ENCODE measurements around the gene PSMA6. TPM values are rescaled to one million over a fixed set of nuclear protein-coding genes. Genes with fewer than 3 reads are reported as not detected.

The PSMA6 gene
- total RNA-seq = 207 and 246 TPM in 2 replicates

DNA sequence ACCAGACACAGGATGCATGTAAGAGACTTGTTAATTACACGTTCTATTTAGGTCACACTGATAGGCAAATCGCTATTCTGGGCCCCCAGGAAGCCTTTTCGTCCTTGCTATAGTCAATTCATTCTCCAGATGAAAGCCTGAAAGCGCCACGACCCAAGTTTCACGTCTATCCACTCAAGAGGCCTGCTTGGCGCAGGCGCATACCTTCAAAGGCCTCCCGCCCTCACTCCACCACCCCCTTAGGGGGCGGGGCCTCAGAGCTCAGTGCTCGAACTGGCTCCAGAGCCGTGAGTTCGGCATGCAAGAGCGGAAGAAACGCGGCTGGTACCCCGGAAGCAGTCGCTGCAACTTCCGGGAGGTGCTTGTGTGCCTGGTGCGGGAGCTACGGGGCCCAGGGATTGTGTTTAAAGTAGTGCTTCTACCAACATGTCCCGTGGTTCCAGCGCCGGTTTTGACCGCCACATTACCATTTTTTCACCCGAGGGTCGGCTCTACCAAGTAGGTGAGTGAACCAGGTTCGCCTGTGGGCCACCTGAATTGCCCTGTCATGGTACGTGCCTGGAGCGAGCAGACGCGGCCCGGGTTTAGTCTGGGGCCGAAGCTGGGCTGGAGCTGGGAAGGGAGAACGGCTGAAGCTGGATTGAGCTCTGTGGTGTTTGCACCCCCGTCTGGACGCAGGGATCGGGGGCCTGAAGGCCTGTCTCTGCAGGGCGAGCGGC is at the start of gene PSMA6:
Gene PSMA6 (plus strand): TSS at position 332 of the 719 bp plus-strand sequence. CDS start 95 bp downstream, at position 427.

Other genes with a start within 250 kb of the PSMA6 start
- 22.4 and 22.9 TPM in 2 replicates for gene FAM177A1, start 246.1 kb upstream of the PSMA6 start, total RNA-seq
- gene PPP2R3C, start 170.4 kb upstream of the PSMA6 start, total RNA-seq = 36.6 and 37.7 TPM in 2 replicates
- gene PRORP, start 169.8 kb upstream of the PSMA6 start, total RNA-seq = 43.8 and 57.2 TPM in 2 replicates
- 122 and 130 TPM in 2 replicates for gene NFKBIA, start 112.4 kb downstream of the PSMA6 start, total RNA-seq
- not detected in 2 replicates for gene INSM2, start 241.8 kb downstream of the PSMA6 start, total RNA-seq